LoVo (cell line): Measurements from ENCODE around the gene PPP3R1.

Experiments
- DNase-seq: peaks from one replicate; pipeline ENCODE4 v3.0.0-alpha.2; 2016; ENCODE audit warnings: low spot score

Gene PPP3R1

GRCh38 chr2:68252400-68253218 lies at the start of gene PPP3R1:
PPP3R1 (minus strand) TSS chr2:68252532; CDS start chr2:68252127, 405 bp downstream.
- DNase-seq = peak; percentile 94

- no peak for DNase-seq
Observed at GRCh38 chr2:68295516-68295915, 43.2 kb upstream of the PPP3R1 start.

GRCh38 chr2:68294913-68295312 lies 42.6 kb upstream of the PPP3R1 start:
- no peak for DNase-seq

- no peak for DNase-seq
Observed at GRCh38 chr2:68294187-68294586, 41.9 kb upstream of the PPP3R1 start.

- DNase-seq = no peak
Observed at GRCh38 chr2:68293755-68294154, 41.4 kb upstream of the PPP3R1 start.

- DNase-seq = no peak
Observed at GRCh38 chr2:68293024-68293423, 40.7 kb upstream of the PPP3R1 start.

- peak; percentile 48 for DNase-seq
Observed at GRCh38 chr2:68292108-68292710, 39.9 kb upstream of the PPP3R1 start.

GRCh38 chr2:68291314-68291713 lies 39.0 kb upstream of the PPP3R1 start:
- no peak for DNase-seq

GRCh38 chr2:68290901-68291300 lies 38.6 kb upstream of the PPP3R1 start:
- DNase-seq = no peak

- DNase-seq = no peak
Observed at GRCh38 chr2:68287580-68288441, 35.5 kb upstream of the PPP3R1 start.

- no peak for DNase-seq
Observed at GRCh38 chr2:68284896-68285295, 32.6 kb upstream of the PPP3R1 start.

- DNase-seq = no peak
Observed at GRCh38 chr2:68283419-68283812, 31.1 kb upstream of the PPP3R1 start.

GRCh38 chr2:68282811-68283418 lies 30.6 kb upstream of the PPP3R1 start:
- DNase-seq = peak; percentile 61

- no peak for DNase-seq
Observed at GRCh38 chr2:68280796-68281195, 28.5 kb upstream of the PPP3R1 start.

GRCh38 chr2:68280348-68280747 lies 28.0 kb upstream of the PPP3R1 start:
- no peak for DNase-seq

- no peak for DNase-seq
Observed at GRCh38 chr2:68279691-68280090, 27.4 kb upstream of the PPP3R1 start.

GRCh38 chr2:68278169-68278568 lies 25.8 kb upstream of the PPP3R1 start:
- DNase-seq = no peak

- DNase-seq = no peak
Observed at GRCh38 chr2:68274022-68274421, 21.7 kb upstream of the PPP3R1 start.

- no peak for DNase-seq
Observed at GRCh38 chr2:68272246-68272994, 20.1 kb upstream of the PPP3R1 start.

GRCh38 chr2:68266655-68267054 lies 14.3 kb upstream of the PPP3R1 start:
- DNase-seq = no peak

GRCh38 chr2:68263632-68264031 lies 11.3 kb upstream of the PPP3R1 start:
- DNase-seq = no peak

GRCh38 chr2:68258851-68259250 lies 6.5 kb upstream of the PPP3R1 start:
- no peak for DNase-seq
